Measurements from ENCODE around the gene XPR1. TPM values are rescaled to one million over a fixed set of nuclear protein-coding genes. Genes with fewer than 3 reads are reported as not detected.

The XPR1 gene
- total and polyA plus RNA-seq, 10 of the 15 experiments (the other 5 are each of a cell fraction or from before 2014, with no cell fraction given) = 1.1 to 33.9 (median 11.3) TPM

- Histone ChIP-seq H3K79me2 (ENCODE audit: control insufficient read depth, insufficient read depth, low read length) (no peaks in the 10 kb centered on the region), H3K4me3 (no peak overlapping the region), H3K27me3 (replicated peaks in 1 of 2; ENCODE audit: control insufficient read depth in 2 of 2, insufficient read depth in 2 of 2, low read length in 1 of 2) (no peaks in the 10 kb centered on the region), H3K27ac (ENCODE audit: control insufficient read depth, insufficient read depth) (no peak overlapping the region), H3K4me1 (ENCODE audit: control insufficient read depth, insufficient read depth, low read length) (no peaks in the 10 kb centered on the region), H4K20me1 (ENCODE audit: control insufficient read depth, insufficient read depth) (no peaks in the 10 kb centered on the region), H2AFZ (ENCODE audit: control insufficient read depth, low read depth, low read length) (no peak overlapping the region), H3K4me2 (ENCODE audit: control insufficient read depth, insufficient read depth) (no peak overlapping the region), H3K36me3 (ENCODE audit: control insufficient read depth in 2 of 2, insufficient read depth in 2 of 2, low read length in 1 of 2) (no peaks in the 10 kb centered on the region), H3K9ac (ENCODE audit: control insufficient read depth, insufficient read depth, low read length) (no peak overlapping the region), H3K9me3 (replicated peaks; ENCODE audit: control insufficient read depth, insufficient read depth, low read length) (no peaks in the 10 kb centered on the region; the same call in 1 of the 3 replicates)
- in situ Hi-C loops (cut with MboI) = no loop called here
- intact Hi-C loops (cut with micrococcal nuclease; ENCODE audit: unreplicated experiment) = no loop called here
- TF ChIP-seq MYB (IDR thresholded peaks at IDR 0.05; ENCODE audit: borderline replicate concordance, low read depth, low read length) (no peak), GABPA (IDR thresholded peaks at IDR 0.05; ENCODE audit: low read depth) (no peak), RAD51 (IDR thresholded peaks at IDR 0.05) (no peak), NR2C2 (IDR thresholded peaks at IDR 0.05; ENCODE audit: borderline replicate concordance, control insufficient read depth, insufficient read length, low read depth) (no peak), NFYA (IDR thresholded peaks at IDR 0.05; ENCODE audit: borderline replicate concordance, low read depth, low read length) (no peak), PRDM15 (CRISPR knock-in tag; IDR thresholded peaks at IDR 0.05) (no peak), KAT2A (conservative IDR thresholded peaks at IDR 0.05; ENCODE audit: control insufficient read depth, low read depth, low read length) (no peak), HSF1 (IDR thresholded peaks at IDR 0.05; ENCODE audit: low read depth, low read length) (no peak), MEF2A (IDR thresholded peaks at IDR 0.05; ENCODE audit: insufficient read depth, low read depth, low read length) (no peak), ASH2L (IDR thresholded peaks at IDR 0.05; ENCODE audit: borderline replicate concordance, low read depth) (no peak), PKNOX1 (IDR thresholded peaks at IDR 0.05) (no peak), IKZF2 (IDR thresholded peaks at IDR 0.05) (no peak), MLLT1 (IDR thresholded peaks at IDR 0.05) (no peak)
- ATAC-seq (no peak), FAIRE-seq (no peak), DNase-seq (ENCODE audit: low read depth, low spot score) (no peak)
- BruUV-seq (replicated peaks) = no TSS peak
- ChIA-PET POLR2A (interaction anchor here (1.2 kb wide), 1 partner anchor 41 kb away, joined by 3 read pairs; the partner anchor contains the start of gene XPR1), RAD21 (ENCODE audit: unreplicated experiment) (no interaction called here), SMC1A (ENCODE audit: uncharacterized antibody, unreplicated experiment) (interaction anchor here (0.9 to 1.2 kb wide), 2 partner anchors 39 to 190 kb away, joined by 3 to 4 read pairs; no protein-coding TSS in a partner anchor), CTCF (no interaction called here)
These were observed 40.3 kb downstream of the XPR1 start for GRCh38 chr1:180672105-180672504.
